Skeletal muscle tissue (tissue), 4 donors: ENCODE data around the gene NDRG3. TPM values are rescaled to one million over a fixed set of nuclear protein-coding genes. Genes with fewer than 3 reads are reported as not detected.
"Not testable (repeated sequence)": the region's sequence is repeated elsewhere in the genome, so short reads cannot be mapped to it uniquely, and the experiment has no call there.

Source experiments
- H3K27ac ChIP-seq: one replicate; pipeline ENCODE4 v1.7.0; 2013; ENCODE audit warnings: mild to moderate bottlenecking, low read depth, low read length, inconsistent platforms
- H3K27me3 ChIP-seq, 3 donors: one replicate each; pipeline ENCODE4 v1.7.0; 2013; ENCODE audit warnings: low read length in 3 of 3; ENCODE audit not compliant: control insufficient read depth in 3 of 3, insufficient read depth in 3 of 3
- H3K36me3 ChIP-seq, 3 donors: one replicate each; pipeline ENCODE4 v1.7.0; 2013; ENCODE audit warnings: low read length in 3 of 3; ENCODE audit not compliant: control insufficient read depth in 3 of 3, insufficient read depth in 3 of 3
- H3K4me1 ChIP-seq, 3 donors: one replicate each; pipeline ENCODE4 v1.7.0; 2013; ENCODE audit warnings: low read length in 3 of 3, mild to moderate bottlenecking in 3 of 3; ENCODE audit not compliant: control insufficient read depth in 3 of 3, insufficient read depth in 3 of 3
- H3K4me3 ChIP-seq, 3 donors: one replicate each; pipeline ENCODE4 v1.7.0; 2013; ENCODE audit warnings: low read length in 3 of 3
- H3K9ac ChIP-seq, 3 donors: one replicate each; pipeline ENCODE4 v1.7.0; 2013; ENCODE audit warnings: low read length in 3 of 3, mild to moderate bottlenecking in 3 of 3, moderate library complexity in 2 of 3, low read depth in 1 of 3
- H3K9me3 ChIP-seq, 3 donors: one replicate each; pipeline ENCODE4 v1.7.0; 2013; ENCODE audit warnings: low read length in 3 of 3; ENCODE audit not compliant: control insufficient read depth in 3 of 3
- total RNA-seq: library from RNA; depleted of rRNA; stranded (reverse); fragments of >200 nt; gene quantifications from one replicate; pipeline ENCODE4 v1.2.3, GENCODE V29; 2014
- donor health status: Osteomylitis.

The NDRG3 gene
- total RNA-seq, 1 donor from 2014 or later: 15.1 TPM

DNA sequence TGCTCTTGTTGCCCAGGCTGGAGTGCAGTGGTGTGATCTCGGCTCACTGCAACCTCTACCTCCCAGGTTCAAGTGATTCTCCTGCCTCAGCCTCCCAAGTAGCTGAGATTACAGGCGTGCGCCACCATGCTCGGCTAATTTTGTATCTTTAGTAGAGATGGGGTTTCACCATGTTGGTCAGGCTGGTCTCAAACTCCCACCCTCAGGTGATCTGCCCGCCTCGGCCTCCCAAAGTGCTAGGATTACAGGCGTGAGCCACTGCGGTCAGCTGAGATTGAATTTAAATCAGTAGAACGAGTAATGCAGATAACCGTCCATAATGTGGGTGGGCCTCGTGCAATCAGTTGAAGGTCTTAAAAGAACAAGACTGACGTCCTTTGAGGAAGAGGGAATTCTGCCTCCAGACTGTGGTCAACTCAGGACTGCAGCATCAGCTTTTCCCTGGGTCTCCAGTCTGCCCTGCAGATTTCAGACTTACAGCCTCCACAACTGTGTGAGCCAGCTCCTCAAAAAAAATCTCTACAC lies 107.0 kb downstream of the NDRG3 start:
- H3K9ac ChIP-seq, H3K27ac ChIP-seq, H3K36me3 ChIP-seq, H3K27me3 ChIP-seq, H3K4me3 ChIP-seq, H3K9me3 ChIP-seq, H3K4me1 ChIP-seq: not testable (repeated sequence)

DNA sequence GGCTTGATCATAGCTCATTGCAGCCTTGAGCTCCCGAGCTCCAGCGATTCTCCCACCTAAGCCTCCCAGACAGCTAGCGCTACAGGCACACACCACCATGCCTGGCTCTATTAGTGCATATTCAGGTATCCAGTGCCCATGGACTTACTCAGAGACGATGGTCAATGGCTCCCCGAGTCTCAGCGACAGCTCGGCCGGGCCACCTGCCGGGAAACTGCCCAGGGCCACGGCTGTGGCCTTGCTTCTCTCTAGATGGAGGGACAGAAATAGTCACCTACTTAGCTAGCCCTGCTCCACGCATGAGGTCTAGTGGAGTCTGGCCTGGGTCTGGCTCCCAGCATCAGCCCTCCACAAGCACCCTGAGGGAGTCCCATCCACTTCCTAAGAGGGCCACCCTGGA lies 111.5 kb downstream of the NDRG3 start:
- H3K36me3 ChIP-seq: no peaks in the 10 kb centered on the region
- no peak overlapping the region for H3K4me3 ChIP-seq
- H3K27ac ChIP-seq: no peak overlapping the region
- no peak overlapping the region for H3K9ac ChIP-seq
- no peaks in the 10 kb centered on the region for H3K27me3 ChIP-seq
- H3K4me1 ChIP-seq: no peaks in the 10 kb centered on the region
- no peaks in the 10 kb centered on the region for H3K9me3 ChIP-seq

DNA sequence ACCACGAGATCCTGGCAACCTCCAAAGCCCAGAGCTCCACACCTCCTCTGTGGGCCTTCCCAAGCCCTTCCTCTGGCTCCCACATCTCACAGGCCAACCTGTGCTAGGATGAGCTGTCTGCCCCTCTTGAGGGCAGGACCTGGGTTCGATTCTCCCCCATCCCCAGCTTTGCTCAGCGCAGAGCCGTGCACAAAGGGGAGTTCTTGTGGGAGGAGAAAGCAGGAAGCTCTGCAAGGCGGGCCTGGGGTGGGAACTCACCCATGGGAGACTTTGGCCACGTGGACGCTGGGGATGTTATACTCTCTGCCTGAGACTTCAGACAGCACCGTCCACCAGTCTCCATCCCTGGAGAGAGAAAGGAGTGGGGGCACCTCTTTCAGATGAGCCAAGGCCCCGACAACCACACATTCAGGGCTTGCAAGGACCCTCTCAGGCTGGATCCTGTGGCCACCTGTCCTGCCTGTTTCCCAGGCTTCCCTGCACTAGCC lies 112.6 kb downstream of the NDRG3 start:
- Histone ChIP-seq H3K9ac (no peak overlapping the region), H3K27ac (no peak overlapping the region), H3K4me1 (no peaks in the 10 kb centered on the region), H3K36me3 (no peaks in the 10 kb centered on the region), H3K9me3 (no peaks in the 10 kb centered on the region), H3K27me3 (no peaks in the 10 kb centered on the region), H3K4me3 (no peak overlapping the region)

DNA sequence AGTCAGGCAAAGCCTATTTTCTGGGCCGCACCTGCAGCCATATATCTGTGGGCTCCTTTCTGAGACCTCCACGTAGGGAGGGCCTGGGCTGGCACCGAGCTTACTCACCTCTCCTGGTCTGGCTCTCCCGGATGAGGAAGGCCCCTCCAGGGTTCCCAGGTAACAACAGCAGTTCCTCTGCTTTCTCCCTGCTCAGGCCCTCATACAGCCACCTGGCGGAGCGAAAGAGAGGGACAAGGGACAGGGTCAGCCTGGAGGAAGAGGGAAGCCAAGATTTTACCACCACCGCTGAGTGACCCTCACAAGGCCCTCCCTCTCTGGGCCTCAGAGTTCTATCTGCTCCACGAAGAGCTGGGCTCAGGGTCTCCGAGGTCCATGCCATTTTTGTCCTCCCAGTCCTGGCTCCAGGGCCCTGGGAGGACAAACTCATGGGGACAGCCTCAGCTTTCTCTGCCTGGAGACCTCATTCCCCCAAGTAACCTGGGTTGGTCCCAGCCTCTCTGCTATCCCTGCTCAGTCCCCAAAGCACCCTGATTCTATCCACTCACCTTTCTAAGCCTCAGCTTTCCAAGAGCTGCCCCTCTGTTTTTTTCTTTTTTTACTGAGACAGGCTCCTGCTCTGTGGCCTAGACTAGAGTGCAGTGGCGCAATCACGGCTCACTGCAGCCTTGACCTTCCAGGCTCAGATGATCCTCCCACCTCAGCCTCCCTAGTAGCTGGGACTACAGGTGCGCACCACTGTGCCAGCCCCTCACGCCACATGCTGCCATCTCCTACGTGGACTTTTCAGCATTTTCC lies 113.2 kb downstream of the NDRG3 start:
- H3K36me3 ChIP-seq: no peaks in the 10 kb centered on the region
- no peak overlapping the region for H3K27ac ChIP-seq
- H3K4me1 ChIP-seq: no peaks in the 10 kb centered on the region

DNA sequence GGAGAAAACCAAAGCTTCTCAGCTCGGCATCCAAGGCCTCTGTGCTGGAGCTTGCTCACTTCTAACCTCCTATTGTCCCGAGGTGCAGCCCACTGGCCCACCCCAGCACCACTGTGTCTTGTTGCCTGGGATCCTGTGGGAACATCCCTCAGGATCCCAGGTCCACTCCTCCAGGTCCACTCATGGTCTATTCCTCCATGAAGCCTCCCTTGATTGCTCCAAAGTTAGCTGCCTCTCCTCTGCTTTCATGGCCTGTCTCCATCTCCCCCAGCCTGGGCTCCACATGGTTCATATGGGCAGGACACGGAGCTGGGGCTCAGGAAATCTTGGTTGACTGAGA lies 113.8 kb downstream of the NDRG3 start:
- Histone ChIP-seq H3K9me3 (no peaks in the 10 kb centered on the region), H3K27ac (no peak overlapping the region), H3K9ac (no peak overlapping the region), H3K4me1 (no peaks in the 10 kb centered on the region), H3K27me3 (no peaks in the 10 kb centered on the region), H3K4me3 (no peak overlapping the region), H3K36me3 (no peaks in the 10 kb centered on the region)

More for the DNA sequence above, 113.2 kb downstream of the NDRG3 start:
- H3K9me3 ChIP-seq: no peaks in the 10 kb centered on the region
- H3K4me3 ChIP-seq: no peak overlapping the region
- no peak overlapping the region for H3K9ac ChIP-seq
- no peaks in the 10 kb centered on the region for H3K27me3 ChIP-seq

DNA sequence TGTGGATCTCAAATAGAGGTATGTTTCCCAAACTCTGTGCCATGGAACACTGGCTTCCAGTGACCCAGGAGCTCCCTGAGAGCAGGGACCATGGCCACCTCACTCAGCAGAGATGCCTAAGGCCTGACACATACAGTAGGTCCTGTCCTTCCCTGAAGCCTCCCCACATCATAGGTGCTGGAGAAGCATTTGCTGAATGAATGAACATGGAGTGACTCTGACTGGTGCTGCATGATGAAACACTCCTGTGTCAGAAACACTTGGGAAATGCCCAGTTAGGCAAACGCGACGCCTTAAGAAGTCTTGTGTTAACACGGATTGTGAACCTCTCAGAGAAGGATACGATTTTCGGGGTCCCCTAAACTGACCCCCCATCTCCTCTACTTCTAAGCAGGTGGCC lies 114.2 kb downstream of the NDRG3 start:
- H3K36me3 ChIP-seq: no peaks in the 10 kb centered on the region

GRCh38 chr20:36629719-36630681 lies 115.9 kb downstream of the NDRG3 start:
- H3K27ac ChIP-seq: no peak overlapping the region

More for the DNA sequence above, 114.2 kb downstream of the NDRG3 start:
- Histone ChIP-seq H3K27me3 (no peaks in the 10 kb centered on the region), H3K27ac (no peak overlapping the region), H3K9me3 (no peaks in the 10 kb centered on the region), H3K4me1 (no peaks in the 10 kb centered on the region), H3K9ac (no peak overlapping the region), H3K4me3 (no peak overlapping the region)

DNA sequence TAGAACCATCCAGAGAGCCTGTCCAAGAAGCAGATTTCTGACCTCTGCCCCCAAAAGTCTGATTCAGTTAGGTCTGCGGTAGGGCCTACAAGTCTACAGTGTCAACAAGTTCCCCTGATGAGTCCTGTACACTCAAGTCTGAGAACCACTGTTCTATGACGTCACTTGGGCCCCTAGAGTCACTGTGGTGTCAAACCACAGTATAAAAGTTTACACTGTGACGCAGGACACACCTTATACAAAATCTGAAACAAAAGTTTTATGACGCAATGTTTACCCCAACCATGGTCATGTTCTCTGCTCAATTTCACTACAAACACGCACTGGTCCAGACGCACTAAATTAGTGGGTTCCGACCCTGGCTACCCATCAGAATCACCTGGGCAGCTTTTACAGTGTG lies 117.8 kb downstream of the NDRG3 start:
- H3K4me3 ChIP-seq: no peak overlapping the region
- no peaks in the 10 kb centered on the region for H3K4me1 ChIP-seq
- H3K9me3 ChIP-seq: no peaks in the 10 kb centered on the region
- H3K27me3 ChIP-seq: no peaks in the 10 kb centered on the region
- H3K36me3 ChIP-seq: no peaks in the 10 kb centered on the region
- H3K9ac ChIP-seq: no peak overlapping the region
- no peak overlapping the region for H3K27ac ChIP-seq

More at GRCh38 chr20:36629719-36630681, 115.9 kb downstream of the NDRG3 start:
- H3K4me3 ChIP-seq: no peak overlapping the region
- no peaks in the 10 kb centered on the region for H3K4me1 ChIP-seq
- no peak overlapping the region for H3K9ac ChIP-seq
- H3K27me3 ChIP-seq: no peaks in the 10 kb centered on the region
- H3K9me3 ChIP-seq: no peaks in the 10 kb centered on the region
- H3K36me3 ChIP-seq: no peaks in the 10 kb centered on the region

DNA sequence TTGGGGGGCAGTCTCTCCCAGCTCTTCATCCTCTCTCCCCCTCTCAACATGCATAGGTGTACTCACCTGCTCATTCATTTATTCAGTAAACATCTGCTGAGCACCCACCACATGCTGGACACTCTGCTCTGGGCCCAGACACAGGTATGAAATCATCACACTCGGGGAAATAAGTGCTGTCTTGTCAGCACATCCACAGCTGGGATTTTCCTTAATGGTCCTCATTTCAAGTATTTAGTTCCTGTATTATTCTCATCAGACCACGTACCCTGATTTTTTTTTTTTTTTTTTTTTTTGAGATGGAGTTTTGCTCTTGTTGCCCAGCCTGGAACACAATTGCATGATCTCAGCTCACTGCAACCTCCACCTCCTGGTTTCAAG lies 121.0 kb downstream of the NDRG3 start:
- Histone ChIP-seq H3K4me1 (no peaks in the 10 kb centered on the region), H3K36me3 (no peaks in the 10 kb centered on the region), H3K9me3 (no peaks in the 10 kb centered on the region), H3K4me3 (no peak overlapping the region), H3K27ac (no peak overlapping the region), H3K9ac (no peak overlapping the region), H3K27me3 (no peaks in the 10 kb centered on the region)
